ENCODE data around the gene ZMYM4.

ZMYM4 gene

DNA sequence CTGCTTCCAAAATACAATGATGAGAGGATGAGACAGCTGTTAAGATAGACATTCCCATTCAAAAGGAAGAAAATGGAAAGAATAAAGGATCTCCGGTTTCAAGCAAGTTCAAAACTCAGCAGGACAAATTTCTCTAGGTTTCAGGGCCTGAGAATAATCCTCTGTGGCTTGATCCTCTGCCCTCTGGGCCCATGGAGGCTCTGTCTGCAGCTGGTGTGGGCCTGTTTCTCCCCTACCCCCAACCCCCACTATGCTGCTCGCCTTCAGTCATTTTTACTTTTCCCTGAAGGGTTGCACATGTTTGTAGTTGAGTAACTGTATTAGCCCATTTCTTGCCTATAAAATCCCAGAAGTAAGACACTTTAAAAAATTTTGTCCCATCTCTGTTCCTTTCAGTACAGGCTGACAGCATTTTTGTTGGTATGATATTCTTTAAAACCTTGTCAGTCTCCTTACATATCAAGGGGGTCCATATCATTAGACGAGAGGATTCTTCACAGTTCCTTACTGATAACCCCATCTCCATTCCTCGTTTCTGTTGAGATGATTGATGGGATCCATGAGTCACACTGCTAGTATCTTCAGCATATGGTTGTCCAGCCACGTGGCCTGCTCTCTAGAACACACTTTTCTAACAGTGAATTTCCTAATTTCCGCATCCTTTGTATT is 10.5 kb downstream of the ZMYM4 start:
- DNase-seq = no peak

DNA sequence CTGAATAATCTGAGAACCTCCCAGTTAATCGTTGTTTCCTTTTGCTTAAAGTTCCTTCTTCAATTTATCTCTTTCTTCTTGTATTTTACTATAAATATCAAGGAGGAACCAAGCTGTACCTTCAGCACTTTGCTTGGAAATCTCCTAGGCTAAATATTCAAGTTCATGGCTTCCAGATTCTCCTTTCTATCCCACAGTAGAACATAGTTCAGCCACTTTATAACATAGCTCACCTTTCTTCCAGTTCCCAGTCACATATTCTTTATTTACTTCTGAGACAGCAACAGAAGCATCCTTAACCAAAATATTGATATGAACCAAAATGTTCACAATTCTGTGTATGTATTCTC is 11.0 kb downstream of the ZMYM4 start:
- DNase-seq = no peak

DNA sequence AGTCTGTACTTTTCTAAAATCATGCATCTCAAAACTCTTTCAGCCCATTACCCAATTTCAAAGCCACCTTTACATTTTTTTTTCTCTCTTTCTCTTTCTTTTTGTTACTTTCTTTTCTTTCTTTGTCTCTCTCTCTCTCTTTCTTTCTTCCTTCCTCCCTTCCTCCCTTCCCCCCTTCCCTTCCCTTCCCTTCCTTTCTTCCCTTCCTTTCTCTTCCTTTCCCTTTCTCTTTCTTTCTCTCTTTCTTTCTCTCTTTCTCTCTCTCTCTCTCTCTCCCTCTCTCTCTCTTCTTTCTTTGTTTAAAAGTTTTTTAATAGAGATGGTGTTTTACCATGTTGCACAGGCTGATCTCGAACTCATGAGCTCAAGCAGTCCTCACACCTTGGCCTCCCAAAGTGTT is 11.5 kb downstream of the ZMYM4 start:
- no peak for DNase-seq

DNA sequence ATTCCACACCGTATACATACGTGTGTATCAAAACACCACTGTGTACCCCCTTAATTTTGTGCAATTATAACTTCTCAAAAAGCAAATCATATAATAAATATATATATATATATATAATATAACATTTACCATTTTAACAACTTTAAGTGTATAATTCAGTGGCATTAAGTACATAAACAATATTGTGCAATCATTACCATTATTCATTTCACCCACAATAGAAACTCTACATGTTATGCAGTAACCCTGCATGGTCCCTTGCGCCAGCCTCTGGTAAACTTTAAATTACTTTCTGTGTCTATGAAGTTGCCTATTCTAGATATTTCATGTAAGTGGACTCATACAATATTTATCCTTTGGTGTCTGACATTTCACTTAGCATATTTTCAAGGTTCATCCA is 13.1 kb downstream of the ZMYM4 start:
- DNase-seq = no peak

DNA sequence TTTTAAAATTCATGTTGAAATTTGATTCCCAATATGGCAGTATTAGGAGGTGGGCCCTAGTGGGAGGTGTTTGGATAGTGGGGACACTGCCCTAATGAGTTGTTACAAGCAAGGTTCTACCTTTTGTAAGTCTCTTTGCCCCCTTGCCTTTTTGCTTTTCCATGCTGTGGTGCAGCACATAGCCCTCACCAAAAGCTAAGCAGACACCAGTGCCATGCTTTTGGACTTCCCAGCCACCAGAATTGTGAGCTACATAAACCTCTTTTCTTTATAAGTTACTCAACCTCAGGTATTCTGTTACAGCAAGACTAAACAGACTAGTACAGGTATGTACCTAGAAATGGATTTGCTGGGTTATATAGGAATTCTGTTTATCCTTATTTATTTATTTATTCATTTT is 13.7 kb downstream of the ZMYM4 start:
- DNase-seq = no peak

DNA sequence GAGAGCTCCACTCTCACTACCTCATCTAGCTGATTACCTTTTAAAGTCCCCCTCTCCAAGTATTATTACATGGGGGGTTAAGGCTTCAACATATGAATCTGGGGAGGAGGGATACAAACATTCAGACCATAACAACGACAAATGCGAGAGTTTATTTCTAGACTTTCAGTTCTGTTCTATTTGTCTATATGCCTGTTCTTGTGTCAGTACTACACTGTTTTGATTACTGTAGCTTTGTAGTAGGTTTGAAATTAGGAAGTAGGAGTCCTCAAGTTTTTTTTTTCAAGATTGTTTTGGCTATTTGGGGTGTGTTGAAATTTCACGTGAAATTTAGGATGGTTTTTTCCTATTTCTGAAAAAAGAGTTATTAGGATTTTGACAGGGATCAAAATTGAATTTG is 16.3 kb downstream of the ZMYM4 start:
- DNase-seq = no peak

DNA sequence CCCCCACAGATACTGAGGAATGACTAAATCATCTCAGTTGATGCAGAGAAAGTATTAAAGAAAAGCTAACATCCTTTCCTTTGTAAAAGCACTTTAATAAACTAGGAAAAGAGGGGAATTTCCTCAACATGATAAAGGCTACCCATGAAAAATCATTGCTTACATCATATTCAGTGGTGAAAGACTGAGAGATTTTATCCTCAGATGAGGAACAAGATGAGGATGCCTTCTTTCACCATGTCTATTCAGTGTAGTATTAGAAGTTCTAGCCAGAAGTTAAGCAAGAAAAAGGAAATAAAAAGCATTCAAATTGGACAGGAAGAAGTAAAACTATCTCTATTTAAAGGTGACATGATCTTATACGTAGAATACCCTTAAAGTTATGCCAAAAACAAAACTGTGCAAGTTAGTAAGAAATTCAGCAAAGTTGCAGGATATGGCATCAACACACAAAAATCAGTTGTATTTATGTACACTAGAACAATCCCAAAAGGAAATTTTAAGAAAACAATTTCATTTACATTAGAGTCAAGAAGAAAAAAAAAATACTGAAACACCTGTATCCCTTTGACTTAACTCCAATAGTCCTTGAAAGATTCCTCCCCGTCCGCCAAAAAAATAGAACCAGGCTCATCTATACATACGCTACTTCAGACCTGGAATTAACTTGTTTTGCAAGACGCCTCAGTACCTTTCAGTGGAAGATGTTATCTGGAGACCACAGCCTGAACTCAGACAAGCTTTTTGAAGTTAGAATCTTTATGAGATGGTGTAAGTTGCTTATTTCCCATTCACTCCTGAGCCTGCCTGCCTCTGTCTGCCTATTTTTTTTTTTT is 17.5 kb downstream of the ZMYM4 start:
- no peak for DNase-seq

DNA sequence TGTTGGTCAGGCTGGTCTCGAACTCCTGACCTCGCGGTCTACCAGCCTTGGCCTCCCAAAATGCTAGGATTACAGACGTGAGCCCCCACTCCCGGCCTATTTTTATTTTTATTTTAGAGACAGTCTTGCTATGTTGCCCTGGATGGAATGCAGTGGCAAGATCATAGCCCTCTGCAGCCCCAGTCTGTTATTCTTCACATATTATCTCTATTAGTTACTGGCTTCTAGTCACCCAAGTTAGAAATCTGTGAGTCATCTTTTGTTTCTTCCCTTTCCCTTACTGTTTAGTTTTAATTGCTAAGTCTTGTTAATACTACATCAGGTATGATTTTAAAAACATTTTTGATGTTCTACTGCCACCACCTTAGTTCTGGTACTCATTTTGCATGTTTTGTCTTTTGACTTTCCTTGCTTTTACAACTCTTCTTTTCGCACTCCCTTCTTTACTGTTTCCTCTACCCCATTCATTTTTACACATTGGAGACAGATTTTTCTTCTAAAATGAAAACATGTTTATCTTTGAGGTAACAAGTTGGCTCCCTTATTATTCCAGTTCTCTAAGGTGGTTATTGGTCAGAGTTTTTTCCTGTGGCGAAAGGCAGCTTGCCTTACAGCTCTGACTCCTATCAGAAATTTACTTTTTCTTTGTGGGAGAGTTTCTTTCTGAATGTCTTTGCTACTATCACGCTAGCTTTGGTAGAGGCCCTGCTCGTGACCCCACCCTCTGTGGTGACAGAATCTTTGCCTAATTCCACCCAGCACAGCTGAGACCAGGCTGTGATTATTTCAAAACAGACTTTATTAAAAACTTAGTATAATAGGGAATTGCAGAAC is 19.5 kb downstream of the ZMYM4 start:
- no peak for DNase-seq

DNA sequence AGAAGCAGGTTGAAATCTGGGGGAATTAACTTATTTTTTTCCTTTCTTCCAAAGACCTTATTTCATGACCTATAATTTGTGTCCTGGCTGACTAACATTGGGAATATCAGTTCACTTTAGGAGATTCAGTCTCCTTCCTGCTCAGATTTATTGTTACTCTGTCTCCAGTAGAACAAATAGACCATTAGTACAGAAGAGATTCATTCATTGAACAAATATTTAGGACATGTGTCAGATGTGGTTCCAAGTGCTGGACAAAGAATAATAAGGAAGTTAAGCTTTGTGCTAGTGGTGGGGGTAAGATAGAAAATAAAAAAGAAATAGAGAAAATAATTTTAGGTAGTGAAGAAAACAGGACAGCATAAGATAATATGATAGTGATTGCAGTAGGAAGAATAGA is 20.3 kb downstream of the ZMYM4 start:
- DNase-seq = no peak

DNA sequence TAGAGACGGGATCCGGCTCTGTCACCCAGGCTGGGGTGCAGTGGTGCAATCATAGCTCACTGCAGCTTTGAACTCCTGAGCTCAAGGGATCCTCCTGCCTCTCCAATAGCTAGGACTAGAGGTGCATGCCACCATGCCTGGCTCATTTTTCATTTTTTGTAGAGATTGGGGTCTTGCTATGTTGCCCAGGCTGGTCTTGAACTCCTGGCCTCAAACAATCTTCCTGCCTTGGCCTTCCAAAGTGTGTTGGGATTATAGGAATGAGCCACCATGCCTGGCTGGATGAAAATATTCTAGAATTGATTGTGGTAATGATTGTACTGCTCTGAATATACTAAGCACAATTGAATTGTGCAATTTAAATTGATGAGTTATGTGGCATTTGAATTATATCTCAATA is 21.9 kb downstream of the ZMYM4 start:
- DNase-seq = no peak

DNA sequence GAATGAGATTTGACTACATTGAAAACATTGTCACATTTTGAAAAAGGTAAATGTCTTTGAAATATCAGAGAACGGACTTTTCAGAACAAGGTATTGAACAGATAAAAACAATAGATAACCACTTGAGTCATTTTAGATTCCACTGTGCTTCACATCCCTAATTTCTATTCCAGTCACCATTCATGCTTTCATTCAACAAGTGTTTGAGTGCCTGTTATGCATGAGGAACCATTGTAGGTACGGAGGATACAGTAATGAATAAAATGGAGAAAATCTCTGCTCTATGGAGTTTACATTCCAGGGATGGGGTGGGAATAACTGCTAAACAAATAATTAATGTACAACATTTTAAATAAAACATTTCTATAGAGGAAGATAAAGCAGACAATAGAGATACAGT is 26.3 kb downstream of the ZMYM4 start:
- no peak for DNase-seq

DNA sequence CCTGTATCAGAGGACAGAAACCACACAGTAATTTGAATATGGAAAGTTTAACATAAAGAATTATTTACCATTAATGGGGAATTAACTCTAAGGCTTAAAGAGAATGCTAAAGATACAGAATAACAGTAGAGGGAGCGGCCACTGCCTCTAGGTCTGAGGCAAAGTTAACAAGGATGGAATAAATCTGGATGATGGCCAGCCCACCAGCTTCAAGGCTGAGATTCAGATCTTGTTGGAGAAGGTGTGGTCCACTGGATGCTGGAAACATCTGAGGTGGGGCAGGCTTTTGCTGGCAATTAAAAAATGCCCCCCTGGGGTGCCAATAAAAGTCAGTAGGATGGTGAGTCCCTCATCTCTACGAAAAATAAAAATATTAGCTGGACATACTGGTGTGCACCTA is 29.4 kb downstream of the ZMYM4 start:
- DNase-seq = no peak

DNA sequence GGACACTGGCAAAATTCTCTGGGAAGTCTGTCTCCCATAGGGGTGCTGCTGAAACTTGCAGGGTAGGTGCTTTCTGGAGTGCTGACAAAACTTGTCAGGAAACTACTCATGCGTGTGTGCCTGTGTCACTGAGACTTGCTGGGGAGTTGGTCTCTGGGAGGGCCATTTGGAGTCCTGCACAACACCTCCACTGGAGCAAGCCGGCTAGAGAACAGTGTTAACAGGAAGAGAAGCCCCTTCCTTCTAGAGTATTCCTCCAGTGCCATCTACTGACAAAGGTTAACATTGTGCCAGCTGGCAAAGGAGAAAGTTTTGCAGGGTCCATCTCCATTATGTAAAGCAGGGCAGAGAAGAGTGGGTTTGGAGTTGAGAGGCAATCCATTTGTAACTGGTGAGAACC is 30.0 kb downstream of the ZMYM4 start:
- DNase-seq = no peak

DNA sequence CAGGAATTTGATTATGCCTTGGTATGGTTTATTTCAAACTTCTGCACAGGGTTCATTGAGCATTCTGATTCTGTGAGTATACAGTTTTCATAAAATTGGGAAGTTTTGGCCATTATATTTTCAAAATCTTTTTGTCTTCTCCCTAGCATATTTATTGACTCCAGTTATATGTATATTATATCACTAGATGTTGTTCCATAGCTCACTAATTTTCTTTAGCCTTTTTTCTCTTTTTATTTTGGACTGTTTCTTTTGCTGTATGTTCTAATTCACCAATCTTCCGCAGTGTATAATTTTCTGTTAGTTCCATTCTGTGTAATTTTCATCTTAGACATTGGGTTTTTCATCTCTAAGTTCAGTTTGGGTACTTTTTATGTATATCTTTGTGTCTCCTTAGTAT is 31.9 kb downstream of the ZMYM4 start:
- no peak for DNase-seq

DNA sequence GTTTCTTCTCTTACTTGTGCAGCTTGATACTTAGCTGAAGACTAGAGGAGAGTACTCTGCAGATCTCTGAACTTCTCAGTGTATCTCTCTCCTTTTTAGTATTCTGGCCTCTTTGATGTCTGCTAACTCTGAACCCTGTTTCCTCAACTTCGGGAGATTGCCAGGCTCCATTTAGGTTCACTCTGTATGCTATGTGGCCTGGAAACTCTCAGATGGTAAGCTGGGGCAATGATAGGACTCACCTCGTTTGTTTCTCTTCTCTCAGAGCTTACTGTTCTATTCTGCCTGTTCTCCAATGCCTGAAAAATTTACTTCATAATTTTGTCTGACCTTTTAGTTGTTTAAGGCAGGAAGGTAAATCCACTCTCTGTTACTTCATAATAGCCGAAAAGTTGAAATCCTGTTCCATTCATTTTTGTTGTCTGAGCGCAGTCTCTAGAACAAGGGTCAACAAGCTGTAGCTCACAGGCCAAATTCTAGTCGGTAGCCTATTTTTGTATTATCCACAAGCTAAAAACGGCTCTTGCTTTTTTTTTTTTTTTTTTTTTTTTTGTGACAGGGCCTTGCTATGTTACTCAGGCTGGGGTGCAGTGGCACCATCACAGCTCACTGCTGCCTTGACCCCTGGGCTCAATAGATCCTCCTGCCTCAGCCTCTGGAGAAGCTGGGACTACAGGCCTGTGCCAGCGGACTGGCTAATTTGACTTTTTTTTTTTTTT is 33.3 kb downstream of the ZMYM4 start:
- no peak for DNase-seq

DNA sequence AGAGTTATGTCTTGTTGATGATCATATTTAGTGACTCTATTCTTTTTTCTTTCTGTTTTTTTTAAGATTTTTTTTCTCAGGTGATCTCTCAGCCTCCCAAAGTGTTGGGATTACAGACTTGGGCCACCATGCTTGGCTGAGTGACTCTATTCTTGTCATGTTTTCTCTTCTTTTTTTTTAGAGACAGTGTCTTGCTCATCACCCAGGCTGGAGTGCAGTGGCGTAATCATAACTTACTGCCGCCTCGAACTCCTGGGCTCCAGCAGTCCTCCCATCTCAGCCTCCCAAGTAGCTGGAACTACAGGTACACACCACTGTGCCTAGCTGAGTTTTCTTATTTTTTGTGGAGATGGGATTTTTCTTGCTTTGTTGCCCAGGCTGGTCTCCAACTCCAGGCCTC is 36.9 kb downstream of the ZMYM4 start:
- DNase-seq = no peak

DNA sequence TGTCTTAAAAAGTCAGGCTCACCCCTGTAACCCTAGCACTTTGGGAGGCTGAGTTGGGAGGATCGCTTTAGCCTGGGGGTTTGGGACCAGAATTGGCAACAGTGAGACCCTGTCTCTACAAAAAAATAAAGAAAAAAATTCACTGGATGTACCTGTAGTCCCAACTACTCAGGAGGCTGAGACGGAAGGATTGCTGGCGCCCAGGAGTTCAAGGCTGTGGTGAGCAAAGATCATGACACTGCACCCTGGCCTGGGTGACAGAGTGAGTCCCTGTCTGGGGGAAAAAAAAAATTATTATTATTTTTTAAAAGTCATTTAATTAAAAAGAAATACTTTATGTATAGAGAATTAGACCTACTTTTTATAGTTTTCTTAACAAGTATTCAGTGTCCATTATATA is 47.1 kb downstream of the ZMYM4 start:
- DNase-seq = no peak

DNA sequence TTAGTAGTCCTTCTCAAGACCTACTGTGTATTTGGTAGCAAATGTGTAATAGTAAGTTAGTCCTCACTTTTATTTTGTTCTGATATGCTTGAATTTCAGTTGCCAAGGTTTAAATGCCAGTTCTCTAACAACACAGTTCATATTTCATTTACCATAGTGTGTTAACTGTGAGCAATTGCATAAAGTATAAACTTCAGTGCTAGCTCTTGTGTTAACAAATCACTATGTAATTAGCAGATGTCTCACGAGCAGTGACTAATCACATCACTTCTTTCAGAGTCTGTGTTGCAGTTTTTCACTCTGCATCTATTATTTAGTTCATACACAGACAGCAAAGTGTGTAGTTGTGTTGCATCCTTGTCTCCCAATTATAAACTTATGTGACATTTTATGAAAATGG is 47.8 kb downstream of the ZMYM4 start:
- DNase-seq = no peak

DNA sequence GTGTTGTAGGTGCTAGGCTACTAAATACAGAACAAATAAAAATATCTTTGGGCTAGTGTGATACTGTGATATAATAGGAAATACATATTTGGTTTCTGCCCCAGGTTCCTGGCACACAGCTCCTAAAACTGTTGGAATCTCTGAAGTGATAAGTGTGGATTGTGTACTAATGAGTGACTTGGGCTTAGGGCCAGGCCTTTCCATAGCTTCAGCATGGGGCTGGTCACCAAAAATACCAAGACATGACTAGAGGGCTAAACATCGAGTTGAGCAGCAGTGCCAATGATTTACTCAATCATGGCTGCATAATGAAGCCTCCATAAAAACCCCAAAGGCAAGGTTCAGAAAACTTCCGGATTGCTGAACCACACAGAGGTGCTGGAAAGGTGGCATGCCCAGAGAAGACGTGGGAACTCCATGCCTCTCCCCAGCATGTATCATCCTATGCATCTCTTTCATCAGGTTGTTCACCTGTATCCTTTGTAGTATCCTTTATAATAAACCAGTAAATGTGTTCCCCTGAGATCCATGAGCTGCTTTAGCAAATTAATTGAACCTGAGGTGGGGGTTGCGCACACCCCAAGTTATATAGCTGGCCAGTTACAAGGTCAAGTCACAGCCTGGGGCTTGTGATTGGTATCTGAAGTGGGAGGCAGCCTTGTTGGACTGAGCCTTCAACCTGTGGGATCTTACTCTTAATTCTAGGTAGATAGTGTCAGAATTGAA is 51.6 kb downstream of the ZMYM4 start:
- no peak for DNase-seq

DNA sequence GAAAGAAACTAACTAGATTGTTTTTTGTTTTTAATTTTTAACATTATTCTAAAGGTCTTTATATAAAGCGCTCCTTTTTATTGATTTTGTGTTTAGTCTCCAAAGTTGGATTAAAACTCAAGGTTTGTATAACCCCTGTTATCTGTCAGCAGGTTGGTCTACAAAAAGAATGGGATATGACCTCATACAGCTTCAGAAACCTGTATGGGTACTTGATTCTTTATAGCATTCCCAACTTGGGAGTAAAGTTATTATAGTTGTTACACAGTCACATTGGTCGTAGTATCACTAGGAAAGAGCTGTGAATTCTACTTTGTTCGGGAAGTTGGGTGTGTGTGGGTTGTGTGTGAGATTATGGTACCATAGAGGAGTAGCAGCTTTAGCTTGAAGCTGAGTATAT is 52.4 kb downstream of the ZMYM4 start:
- no peak for DNase-seq

DNA sequence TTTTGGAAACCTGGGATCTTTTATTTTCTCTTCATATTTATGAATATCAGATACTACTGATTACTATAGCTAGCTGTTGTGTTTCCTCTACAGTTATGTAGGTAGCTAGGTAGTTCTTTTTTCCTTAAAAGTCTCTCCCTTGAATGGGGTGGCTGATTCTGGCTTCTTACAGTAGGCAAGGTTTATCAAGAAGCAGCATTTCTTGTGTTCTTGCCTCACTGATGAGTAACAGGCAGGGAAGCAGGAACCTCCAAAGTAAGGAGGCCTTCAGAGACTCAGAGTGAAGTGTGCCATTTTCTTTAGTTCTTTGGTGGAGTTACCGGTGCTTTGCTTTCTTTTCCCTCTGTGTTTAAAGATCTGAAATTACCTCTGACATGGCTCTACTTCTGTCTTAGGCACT is 56.0 kb downstream of the ZMYM4 start:
- no peak for DNase-seq

DNA sequence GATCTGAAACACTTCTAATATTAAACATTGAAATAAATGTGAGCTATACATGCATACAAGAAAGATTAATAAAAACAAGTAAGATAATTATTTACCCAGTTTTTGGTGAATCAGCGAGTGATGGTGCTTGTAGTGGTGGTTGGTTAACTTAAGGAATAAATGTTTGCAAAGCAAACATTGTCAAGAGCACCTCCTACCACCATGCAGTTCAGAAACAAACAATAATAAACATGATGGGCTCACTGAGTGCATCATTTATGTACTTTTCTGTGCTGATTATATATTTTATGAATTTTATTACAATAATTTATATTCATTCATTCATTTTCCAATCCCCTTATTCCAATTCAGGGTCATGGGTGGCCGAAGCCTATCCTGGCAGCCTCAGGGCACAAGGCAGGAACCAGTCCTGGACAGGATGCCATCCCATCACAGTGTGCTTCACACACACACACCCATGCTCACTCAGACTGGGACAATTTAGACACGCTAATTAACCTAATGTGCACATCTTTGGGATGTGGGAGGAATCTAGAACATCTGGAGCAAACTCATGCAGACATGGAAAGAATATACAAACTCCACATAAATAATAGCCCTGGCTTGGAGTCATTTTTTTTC is 57.8 kb downstream of the ZMYM4 start:
- no peak for DNase-seq
